Right cardiac atrium (tissue), 5 donors: Measurements from ENCODE around the gene MRGPRF. TPM values are rescaled to one million over a fixed set of nuclear protein-coding genes. Genes with fewer than 3 reads are reported as not detected.
"Not testable (repeated sequence)": the region's sequence is repeated elsewhere in the genome, so short reads cannot be mapped to it uniquely, and the experiment has no call there.

Experiments used
- ATAC-seq, 2 donors: fragments of 200-7000 bp; cut with Tn5 transposase; one replicate each; pipeline versions ENCODE4 v1.8.0 to v1.9.1; 2020; ENCODE audit warnings: moderate library complexity in 2 of 2, mild to moderate bottlenecking in 1 of 2
- DNase-seq, 3 donors: peaks; one replicate each; pipeline ENCODE4 v3.0.0-alpha.2; 2020
- H3K27ac ChIP-seq: one replicate; pipeline ENCODE4 v1.5.1; 2013; ENCODE audit warnings: mild to moderate bottlenecking, low read length, control low read depth, moderate library complexity
- H3K27me3 ChIP-seq: one replicate; pipeline ENCODE4 v1.6.1; 2013; ENCODE audit not compliant: control insufficient read depth, insufficient read depth
- H3K4me1 ChIP-seq: one replicate; pipeline ENCODE4 v1.6.1; 2013; ENCODE audit warnings: low read length; ENCODE audit not compliant: control insufficient read depth, insufficient read depth
- H3K4me3 ChIP-seq: one replicate; pipeline ENCODE4 v1.5.1; 2013; ENCODE audit warnings: low read length, control low read depth
- H3K9me3 ChIP-seq: one replicate; pipeline ENCODE4 v1.6.1; 2013; ENCODE audit warnings: low read length; ENCODE audit not compliant: control insufficient read depth
- WGBS: extraction: QIAGEN DNeasy Blood & Tissue Kit; methylation state at CpG from one replicate; pipeline ENCODE4 v1.1.7; 2013; 5-methylcytosine and 5-hydroxymethylcytosine counted together
- intact Hi-C, 4 donors: fragments of 100-400 bp; cut with DNase I; formaldehyde crosslinking; loops; one replicate each; pipeline versions ENCODE4 v1.11.0 to v1.14.0; 2022 to 2023
- polyA plus RNA-seq: library from polyadenylated mRNA; stranded (reverse); fragments of 200-250 nt; gene quantifications from one replicate; pipeline ENCODE4 v1.2.3, GENCODE V29; 2013
- total RNA-seq, 4 donors: library from RNA; stranded (reverse); fragmentation: NEBNext Ultra II Directional; extraction: Animal tissue kit (Norgen Biotek cat#: 25700); gene quantifications; one replicate each; pipeline ENCODE4 v1.2.1, GENCODE V29; 2021
- donor health status: healthy with polysubstance abuse.
- donor health status: DM: no; HTN: yes; CAD: no.
- donor health status: DM: no; HTN: no; CAD: no.
- donor health status: DM: no; HTN: yes; CAD: no; lungs with severe emphysema.
- donor health status: DM: yes; HTN: yes; CAD: no.

The MRGPRF gene
- total and polyA plus RNA-seq, 5 donors, result 4.6 to 16.2 (median 9.4) TPM

- peaks cover 1% of the 10 kb centered on the region for H3K4me1 ChIP-seq
- ATAC-seq, result no peak
- H3K4me3 ChIP-seq, result no peak overlapping the region
- H3K9me3 ChIP-seq, result no peaks in the 10 kb centered on the region
- 77% methylated on average over 5 of the region's 5 CpGs for WGBS
- no peaks in the 10 kb centered on the region for H3K27me3 ChIP-seq
- intact Hi-C loops, result no loop called here
- H3K27ac ChIP-seq, result no peak overlapping the region
- no peak for DNase-seq
Observed at GRCh38 chr11:69000391-69000790, 12.7 kb downstream of the MRGPRF start.

GRCh38 chr11:68999748-69000355 is 13.2 kb downstream of the MRGPRF start:
- H3K4me1 ChIP-seq, DNase-seq, H3K9me3 ChIP-seq, ATAC-seq, H3K27me3 ChIP-seq, intact Hi-C loops, H3K27ac ChIP-seq, H3K4me3 ChIP-seq: not testable (repeated sequence)
- 93% methylated on average over 12 of the region's 12 CpGs for WGBS

- Histone ChIP-seq H3K4me1 (peaks cover 1% of the 10 kb centered on the region), H3K4me3 (no peak overlapping the region), H3K27me3 (no peaks in the 10 kb centered on the region), H3K27ac (no peak overlapping the region), H3K9me3 (no peaks in the 10 kb centered on the region)
- intact Hi-C loops, result no loop called here
- ATAC-seq, result no peak
- 88% methylated on average over 8 of the region's 8 CpGs for WGBS
- no peak for DNase-seq
Observed at GRCh38 chr11:68999093-68999747, 13.8 kb downstream of the MRGPRF start.

GRCh38 chr11:68998390-68998911 is 14.6 kb downstream of the MRGPRF start:
- Histone ChIP-seq H3K27me3 (no peaks in the 10 kb centered on the region), H3K4me1 (peaks cover 1% of the 10 kb centered on the region), H3K4me3 (no peak overlapping the region), H3K9me3 (no peaks in the 10 kb centered on the region), H3K27ac (no peak overlapping the region)
- 24% methylated on average over 13 of the region's 13 CpGs for WGBS
- intact Hi-C loops, result no loop called here
- ATAC-seq (no peak), DNase-seq (no peak)

GRCh38 chr11:68997995-68998348 is 15.1 kb downstream of the MRGPRF start:
- Histone ChIP-seq H3K27me3 (no peaks in the 10 kb centered on the region), H3K4me1 (peaks cover 1% of the 10 kb centered on the region), H3K9me3 (no peaks in the 10 kb centered on the region), H3K27ac (no peak overlapping the region), H3K4me3 (no peak overlapping the region)
- DNase-seq (no peak), ATAC-seq (no peak)
- intact Hi-C loops, result no loop called here

- WGBS, result 89% methylated on average over 19 of the region's 19 CpGs
- peaks cover 1% of the 10 kb centered on the region for H3K4me1 ChIP-seq
- ATAC-seq, result no peak
Observed at GRCh38 chr11:68997124-68997994, 15.7 kb downstream of the MRGPRF start.

GRCh38 chr11:68996376-68997123 is 16.5 kb downstream of the MRGPRF start:
- ATAC-seq, result no peak
- DNase-seq, result no peak
- Histone ChIP-seq H3K4me1 (peaks cover 1% of the 10 kb centered on the region), H3K9me3 (no peaks in the 10 kb centered on the region), H3K27ac (no peak overlapping the region), H3K27me3 (no peaks in the 10 kb centered on the region), H3K4me3 (no peak overlapping the region)
- intact Hi-C loops, result no loop called here
- WGBS, result 93% methylated on average over 24 of the region's 24 CpGs

More at GRCh38 chr11:68997124-68997994, 15.7 kb downstream of the MRGPRF start:
- Histone ChIP-seq H3K9me3 (no peaks in the 10 kb centered on the region), H3K4me3 (no peak overlapping the region), H3K27me3 (no peaks in the 10 kb centered on the region), H3K27ac (no peak overlapping the region)
- DNase-seq, result no peak
- intact Hi-C loops, result no loop called here

GRCh38 chr11:68994894-68995285 is 18.2 kb downstream of the MRGPRF start:
- Histone ChIP-seq H3K27ac (no peak overlapping the region), H3K4me3 (no peak overlapping the region), H3K27me3 (no peaks in the 10 kb centered on the region), H3K9me3 (no peaks in the 10 kb centered on the region), H3K4me1 (peaks cover 1% of the 10 kb centered on the region)
- DNase-seq, result no peak
- intact Hi-C loops, result no loop called here
- ATAC-seq, result no peak
- 74% methylated on average over 6 of the region's 6 CpGs for WGBS

GRCh38 chr11:68994161-68994893 is 18.7 kb downstream of the MRGPRF start:
- intact Hi-C loops, result no loop called here
- no peak for ATAC-seq
- 83% methylated on average over 28 of the region's 28 CpGs for WGBS
- no peaks in the 10 kb centered on the region for H3K27me3 ChIP-seq
- no peak overlapping the region for H3K27ac ChIP-seq
- H3K4me1 ChIP-seq, result peaks cover 1% of the 10 kb centered on the region
- DNase-seq, result peak in 1 of 3 donors; percentile 43
- H3K9me3 ChIP-seq, result no peaks in the 10 kb centered on the region
- no peak overlapping the region for H3K4me3 ChIP-seq

GRCh38 chr11:68993546-68993945 is 19.5 kb downstream of the MRGPRF start:
- H3K4me3 ChIP-seq, result no peak overlapping the region
- no peaks in the 10 kb centered on the region for H3K4me1 ChIP-seq
- DNase-seq, result no peak
- ATAC-seq, result no peak
- H3K27ac ChIP-seq, result no peak overlapping the region
- no peaks in the 10 kb centered on the region for H3K9me3 ChIP-seq
- intact Hi-C loops, result no loop called here
- no peaks in the 10 kb centered on the region for H3K27me3 ChIP-seq
- 88% methylated on average over 7 of the region's 7 CpGs for WGBS
